ENCODE measurements around the gene LCOR. TPM values are rescaled to one million over a fixed set of nuclear protein-coding genes. Genes with fewer than 3 reads are reported as not detected.

The LCOR gene
- 160 TPM for total RNA-seq

DNA sequence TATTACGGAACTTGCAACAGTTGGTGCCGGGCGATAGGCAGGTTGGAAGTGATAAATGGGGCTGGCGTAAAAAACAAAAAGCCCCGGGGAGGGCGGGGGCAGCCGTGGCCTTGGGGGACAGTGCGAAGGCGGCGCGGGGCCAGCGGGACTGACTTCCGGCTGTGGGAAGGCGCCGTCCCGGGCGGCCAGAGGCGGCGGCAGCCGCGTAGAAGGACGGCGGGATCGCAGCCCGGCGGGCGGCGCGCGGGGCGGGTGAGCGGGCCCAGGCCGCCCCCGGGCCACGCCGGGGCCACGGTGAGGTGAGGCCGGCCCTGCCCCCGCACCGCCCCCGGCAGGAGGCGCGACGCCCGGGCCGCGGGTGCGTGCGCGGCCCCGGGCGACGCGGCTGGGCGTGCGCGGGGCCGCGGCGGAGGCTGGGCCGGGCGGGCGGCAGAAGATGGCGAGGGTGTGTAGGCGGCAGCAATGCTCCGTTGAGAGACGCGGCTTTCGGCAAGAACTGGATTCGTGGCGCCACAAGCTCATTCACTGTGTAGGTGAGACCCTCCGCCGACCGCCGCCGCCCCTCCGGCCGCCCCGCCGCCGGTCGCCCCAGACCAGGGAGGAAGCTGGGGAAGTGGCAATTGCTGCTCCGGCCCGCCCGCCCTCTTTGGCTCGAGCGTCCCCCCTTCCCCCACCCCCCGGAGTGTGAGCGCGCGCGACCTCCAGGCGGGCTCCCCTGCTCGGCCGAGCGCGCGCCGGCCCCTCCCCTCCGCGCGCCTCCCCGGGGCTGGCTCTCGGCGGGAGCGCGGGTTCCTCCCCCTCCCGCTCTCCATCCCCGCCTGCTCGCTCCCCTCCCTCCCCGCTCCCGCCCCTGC lies at the start of gene LCOR:
LCOR (plus strand) TSS at position 432 of the 854 bp plus-strand sequence. CDS start 116,760 bp downstream, outside the sequence.

Small RNA genes lying within 50 kb of the gene (small RNA-seq; reads per million reads assigned to genes)
- gene HMGN2P35 (ENCODE audit: low replicate concordance): not detected
- gene MIR607 (ENCODE audit: low replicate concordance): not detected

Other genes with a start within 250 kb of the LCOR start
- 106 TPM for gene TM9SF3, start 245.3 kb upstream of the LCOR start, total RNA-seq
- gene PIK3AP1, start 111.8 kb upstream of the LCOR start, total RNA-seq: 3.1 TPM